A673 (cell line): Measurements from ENCODE around the gene MORC3. TPM values are rescaled to one million over a fixed set of nuclear protein-coding genes. Genes with fewer than 3 reads are reported as not detected.
"Not testable (repeated sequence)": the region's sequence is repeated elsewhere in the genome, so short reads cannot be mapped to it uniquely, and the experiment has no call there.

Source experiments
- BruUV-seq: library from RNA; stranded (reverse); fragments of 400-500 nt; replicated peaks from 2 replicates; lab custom pipeline; 2021; lab: Mats Ljungman, UMichigan
- CTCF ChIA-PET: fragments of 300-600 bp; sonication (Branson Sonifier 250); formaldehyde crosslinking; loops from one replicate; lab custom pipeline; 2022; ENCODE audit warnings: antibody characterized with exemption; lab: Charles Lee
- POLR2A ChIA-PET: fragments of 300-600 bp; sonication (Branson Sonifier 250); formaldehyde crosslinking; loops from one replicate; lab custom pipeline; 2022; ENCODE audit warnings: antibody characterized with exemption; ENCODE audit not compliant: low non-redundant PET; lab: Charles Lee
- DNase-seq: peaks from one replicate; pipeline ENCODE4 v3.0.0-alpha.2; 2015; ENCODE audit warnings: low spot score
- H3K27ac ChIP-seq: fragments of 200-600 bp; sonication (generic); 2 replicates; pipeline ENCODE4 v1.5.1; 2016; ENCODE audit warnings: mixed run types, low read depth, mild to moderate bottlenecking, mixed read lengths, antibody characterized with exemption, low read length; ENCODE audit not compliant: poor library complexity, severe bottlenecking
- H3K27me3 ChIP-seq: fragments of 200-600 bp; sonication (generic); replicated peaks from 2 replicates; pipeline ENCODE4 v1.6.1; 2017; ENCODE audit warnings: mixed run types, low read depth, mild to moderate bottlenecking, mixed read lengths, antibody characterized with exemption, low read length; ENCODE audit not compliant: insufficient read depth, poor library complexity
- H3K36me3 ChIP-seq: fragments of 200-600 bp; sonication (generic); 2 replicates; pipeline ENCODE4 v1.6.1; 2016; ENCODE audit warnings: mixed run types, mild to moderate bottlenecking, mixed read lengths, antibody characterized with exemption, low read length; ENCODE audit not compliant: insufficient read depth, poor library complexity, severe bottlenecking
- H3K4me1 ChIP-seq: fragments of 200-600 bp; sonication (generic); 2 replicates; pipeline ENCODE4 v1.6.1; 2017; ENCODE audit warnings: mixed run types, mild to moderate bottlenecking, mixed read lengths, antibody characterized with exemption, low read length; ENCODE audit not compliant: insufficient read depth, poor library complexity, severe bottlenecking
- H3K4me3 ChIP-seq: fragments of 200-600 bp; sonication (generic); 2 replicates; pipeline ENCODE4 v1.5.1; 2016; ENCODE audit warnings: low read depth, mixed run types, mild to moderate bottlenecking, mixed read lengths, low read length; ENCODE audit not compliant: poor library complexity, severe bottlenecking
- H3K9me3 ChIP-seq: fragments of 200-600 bp; sonication (generic); 2 replicates; pipeline ENCODE4 v1.6.1; 2016; ENCODE audit warnings: mixed run types, low read depth, mild to moderate bottlenecking, mixed read lengths, antibody characterized with exemption, low read length; ENCODE audit not compliant: poor library complexity, severe bottlenecking
- CTCF ChIP-seq: fragments of 300-800, 200-600 bp; sonication (generic); conservative IDR thresholded peaks from 2 replicates; pipeline ENCODE4 v1.5.1; 2017; ENCODE audit warnings: low read depth, mild to moderate bottlenecking, antibody characterized with exemption, low read length, moderate library complexity, mixed read lengths
- EZH2 ChIP-seq: fragments of 200-600 bp; sonication (generic); IDR thresholded peaks from 2 replicates; pipeline ENCODE4 v1.6.1; 2017; ENCODE audit warnings: borderline replicate concordance, low read depth, mild to moderate bottlenecking, mixed read lengths, antibody characterized with exemption, low read length; ENCODE audit not compliant: poor library complexity, severe bottlenecking
- intact Hi-C: fragments of 100-400 bp; cut with micrococcal nuclease; formaldehyde crosslinking; loops from one replicate; pipeline ENCODE4 v1.10.0; 2022; ENCODE audit not compliant: unreplicated experiment
- total RNA-seq: library from RNA; stranded (reverse); gene quantifications from 2 replicates; pipeline ENCODE4 v1.2.3, GENCODE V29; 2021

Gene MORC3
- total RNA-seq, 1 experiment from 2014 or later = 30.0 TPM

GRCh38 chr21:36338975-36339374 is 19.0 kb downstream of the MORC3 start:
- BruUV-seq = no TSS peak
- DNase-seq = no peak
- H3K36me3 ChIP-seq = peaks cover 58% of the 10 kb centered on the region
- H3K27ac ChIP-seq = no peak overlapping the region
- H3K9me3 ChIP-seq = no peaks in the 10 kb centered on the region
- TF ChIP-seq EZH2 = no peak
- TF ChIP-seq CTCF = no peak
- POLR2A ChIA-PET = no interaction called here
- CTCF ChIA-PET = no interaction called here
- no peaks in the 10 kb centered on the region for H3K27me3 ChIP-seq
- intact Hi-C loops = no loop called here
- no peak overlapping the region for H3K4me3 ChIP-seq
- H3K4me1 ChIP-seq = no peaks in the 10 kb centered on the region

- DNase-seq, H3K9me3 ChIP-seq, H3K4me1 ChIP-seq, H3K27me3 ChIP-seq, CTCF ChIA-PET, H3K4me3 ChIP-seq, POLR2A ChIA-PET, H3K27ac ChIP-seq, intact Hi-C loops, BruUV-seq: not testable (repeated sequence)
- peaks cover 82% of the 10 kb centered on the region for H3K36me3 ChIP-seq
Observed at GRCh38 chr21:36342581-36342980, 22.6 kb downstream of the MORC3 start.

GRCh38 chr21:36344931-36345330 is 24.9 kb downstream of the MORC3 start:
- no peak for TF ChIP-seq EZH2
- TF ChIP-seq CTCF = no peak
- ChIA-PET POLR2A (no interaction called here), CTCF (no interaction called here)
- Histone ChIP-seq H3K4me3 (no peak overlapping the region), H3K36me3 (peaks cover 77% of the 10 kb centered on the region), H3K9me3 (no peaks in the 10 kb centered on the region), H3K27ac (no peak overlapping the region), H3K4me1 (no peaks in the 10 kb centered on the region), H3K27me3 (no peaks in the 10 kb centered on the region)
- intact Hi-C loops = no loop called here
- DNase-seq = no peak
- no TSS peak for BruUV-seq

GRCh38 chr21:36347278-36347961 is 27.4 kb downstream of the MORC3 start:
- no peak overlapping the region for H3K4me3 ChIP-seq
- TF ChIP-seq CTCF = no peak
- no peak for TF ChIP-seq EZH2
- peaks cover 77% of the 10 kb centered on the region for H3K36me3 ChIP-seq
- DNase-seq = no peak
- ChIA-PET CTCF (no interaction called here), POLR2A (no interaction called here)
- H3K4me1 ChIP-seq = no peaks in the 10 kb centered on the region
- H3K27ac ChIP-seq = no peak overlapping the region
- H3K9me3 ChIP-seq = no peaks in the 10 kb centered on the region
- no peaks in the 10 kb centered on the region for H3K27me3 ChIP-seq
- intact Hi-C loops = no loop called here
- BruUV-seq = no TSS peak
